T-helper 2 cell treated with Interferon-gamma antibody and Interleukin-4, amounts not matched to agents 100 ng/mL and 5 ng/mL, for 36 hours (primary cell): Measurements from ENCODE around the gene NCK2. TPM values are rescaled to one million over a fixed set of nuclear protein-coding genes. Genes with fewer than 3 reads are reported as not detected.

Experiments
- intact Hi-C: fragments of 100-400 bp; cut with micrococcal nuclease; formaldehyde crosslinking; loops from one replicate; pipeline ENCODE4 v1.15.1; 2023
- total RNA-seq: library from RNA; stranded (reverse); gene quantifications from 2 replicates; pipeline ENCODE4 v1.2.3, GENCODE V29; 2022

The NCK2 gene
- total RNA-seq, 1 donor from 2014 or later: 64.9 TPM

GRCh38 chr2:105839793-105840192, 95.1 kb downstream of the NCK2 start:
- intact Hi-C loops: loop anchor here (2.0 kb wide), 1 partner anchor 17 kb away; no protein-coding TSS in a partner anchor

- intact Hi-C loops: no loop called here
Observed at GRCh38 chr2:105840933-105841332, 96.2 kb downstream of the NCK2 start.

DNA sequence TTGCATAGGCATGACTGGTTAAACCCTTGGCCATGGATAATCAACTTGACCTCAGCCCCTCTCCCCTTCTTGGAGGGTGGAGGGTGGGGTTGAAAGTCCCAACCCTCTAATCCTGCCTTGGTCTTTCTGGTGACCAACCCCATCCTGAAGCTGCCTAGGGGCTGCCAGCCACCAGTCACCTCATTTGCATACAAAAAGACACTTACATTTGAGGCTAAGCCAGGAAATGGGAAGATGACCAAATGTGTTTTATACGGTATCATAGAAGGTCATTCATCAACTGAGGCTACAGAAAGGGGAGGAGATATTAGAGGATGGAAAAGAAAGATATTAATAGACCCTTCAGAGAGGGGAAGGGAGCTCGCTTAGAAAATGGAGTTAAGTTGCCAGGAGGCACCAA, 96.8 kb downstream of the NCK2 start:
- intact Hi-C loops: no loop called here

- intact Hi-C loops: no loop called here
Observed at GRCh38 chr2:105842555-105842954, 97.8 kb downstream of the NCK2 start.

GRCh38 chr2:105843476-105844374, 99.0 kb downstream of the NCK2 start:
- intact Hi-C loops: no loop called here

GRCh38 chr2:105845976-105846375, 101.3 kb downstream of the NCK2 start:
- intact Hi-C loops: no loop called here

DNA sequence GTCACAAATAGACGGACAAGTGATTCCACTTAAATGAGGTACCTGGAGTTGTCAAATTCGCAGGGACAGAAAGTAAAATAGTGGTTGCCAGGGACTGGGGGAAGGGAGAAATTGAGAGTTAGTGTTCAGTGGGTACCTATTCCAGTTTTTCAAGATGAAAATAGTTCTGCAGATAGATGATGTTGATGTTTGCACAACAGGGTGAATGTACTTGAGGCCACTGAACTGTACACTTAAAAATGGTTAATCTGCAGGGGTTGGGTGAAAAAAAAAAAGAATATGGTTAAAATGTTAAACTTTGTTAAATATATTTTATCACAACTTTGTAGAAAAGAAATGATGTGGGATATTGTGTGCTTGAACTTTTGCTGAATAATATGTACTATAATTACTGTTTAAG, 102.3 kb downstream of the NCK2 start:
- intact Hi-C loops: no loop called here

DNA sequence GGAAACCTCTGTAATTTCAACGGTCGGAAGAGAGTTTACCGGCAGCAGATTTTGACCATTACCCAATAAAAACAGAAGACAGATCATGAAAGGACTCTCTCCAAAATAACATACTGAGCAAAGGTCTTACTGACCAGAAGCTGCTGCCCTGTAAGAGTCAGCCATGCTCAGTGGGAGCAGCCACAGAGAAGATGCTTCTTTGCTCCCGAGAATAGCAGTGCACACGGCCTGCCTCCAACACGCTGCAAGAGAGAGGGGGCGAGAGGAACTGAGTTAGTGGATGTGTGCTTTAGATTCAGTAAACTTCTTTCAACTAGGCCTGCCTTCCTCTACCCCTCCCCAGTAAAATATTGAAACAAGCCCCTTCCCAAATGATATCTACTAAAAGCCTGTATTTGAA, 103.7 kb downstream of the NCK2 start:
- intact Hi-C loops: no loop called here

DNA sequence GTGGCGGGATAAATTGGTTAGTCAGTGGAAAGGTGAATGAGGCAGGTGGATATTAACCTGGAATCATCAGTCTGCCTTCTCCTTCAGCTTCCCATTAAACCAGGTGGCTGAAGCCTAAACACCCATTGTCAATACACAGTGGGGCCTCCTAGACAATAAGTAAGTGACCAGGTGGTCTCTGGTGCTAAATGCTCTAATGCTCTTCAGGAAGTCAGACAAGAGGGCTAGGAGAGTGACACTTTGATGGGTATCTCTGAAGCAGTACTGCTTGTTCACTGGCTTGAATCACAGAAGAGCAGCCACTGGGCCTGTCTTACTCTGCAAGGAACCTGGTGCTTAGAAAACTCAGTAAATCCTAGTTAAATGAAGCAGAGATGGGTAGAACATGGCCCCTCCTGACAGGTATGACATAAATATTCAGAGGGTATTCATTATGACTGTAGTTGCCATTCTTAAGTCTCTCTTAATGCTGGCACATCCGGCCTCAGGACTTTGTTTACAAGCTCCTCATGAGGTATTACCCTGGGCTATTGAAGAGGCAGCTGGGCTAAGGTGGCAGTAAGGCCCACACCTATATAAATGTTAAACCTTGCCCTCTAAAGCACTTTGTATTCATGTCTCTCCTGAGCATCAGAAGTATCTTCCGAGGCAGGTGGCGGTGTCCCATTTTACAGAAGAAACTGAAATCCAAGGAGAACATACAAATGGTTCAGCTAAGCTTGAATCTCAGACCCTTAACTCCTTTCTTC, 104.9 kb downstream of the NCK2 start:
- intact Hi-C loops: loop anchor here (5.0 kb wide), 1 partner anchor 38 kb away; no protein-coding TSS in a partner anchor

DNA sequence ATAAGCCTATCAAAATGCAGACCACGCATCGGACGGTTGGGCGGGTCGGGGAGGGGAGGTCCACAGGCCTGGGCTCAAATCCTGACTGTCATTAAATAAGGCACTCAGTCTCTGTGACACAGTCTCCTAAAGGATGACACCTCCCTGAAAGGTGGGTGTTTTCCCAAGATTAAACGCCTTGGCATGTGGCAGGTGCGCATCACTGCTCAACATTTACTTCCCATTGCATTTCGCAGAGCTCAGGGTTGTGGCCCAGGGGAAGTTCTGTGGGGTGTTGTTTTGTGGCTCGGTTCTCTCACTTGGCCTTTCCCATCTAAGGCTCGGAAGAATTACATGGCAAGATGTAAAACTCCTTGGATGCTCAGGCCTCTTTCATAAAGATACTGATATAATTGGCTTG, 107.4 kb downstream of the NCK2 start:
- intact Hi-C loops: loop anchor here (5.0 kb wide), 1 partner anchor 35 kb away; no protein-coding TSS in a partner anchor

- intact Hi-C loops: loop anchor here (5.0 kb wide), 1 partner anchor 34 kb away; no protein-coding TSS in a partner anchor
Observed at GRCh38 chr2:105853354-105854088, 108.8 kb downstream of the NCK2 start.

GRCh38 chr2:105854972-105855371, 110.3 kb downstream of the NCK2 start:
- intact Hi-C loops: loop anchor here (5.0 kb wide), 2 partner anchors 32 to 108 kb away; no protein-coding TSS in a partner anchor

DNA sequence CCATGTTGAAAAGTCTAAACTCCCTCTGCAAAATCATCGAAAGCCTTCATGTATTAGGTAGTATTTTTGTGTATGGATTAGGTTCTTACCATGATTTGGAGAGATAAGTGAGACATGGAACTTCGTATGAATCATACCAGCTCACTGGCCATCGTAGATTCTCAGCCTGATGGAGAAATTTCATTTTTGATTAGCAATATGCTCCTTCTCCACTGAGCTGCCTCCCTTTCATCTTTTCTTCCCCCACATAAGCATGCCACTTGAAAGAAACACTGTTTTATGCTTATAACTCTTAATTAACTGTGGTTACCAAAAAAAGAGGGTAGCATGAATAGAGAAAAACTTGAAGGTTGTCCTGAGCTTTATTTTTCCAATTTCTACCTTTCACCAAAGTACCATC, 111.9 kb downstream of the NCK2 start:
- intact Hi-C loops: loop anchor here (2.0 to 5.0 kb wide), 3 partner anchors 18 to 109 kb away; no protein-coding TSS in a partner anchor

DNA sequence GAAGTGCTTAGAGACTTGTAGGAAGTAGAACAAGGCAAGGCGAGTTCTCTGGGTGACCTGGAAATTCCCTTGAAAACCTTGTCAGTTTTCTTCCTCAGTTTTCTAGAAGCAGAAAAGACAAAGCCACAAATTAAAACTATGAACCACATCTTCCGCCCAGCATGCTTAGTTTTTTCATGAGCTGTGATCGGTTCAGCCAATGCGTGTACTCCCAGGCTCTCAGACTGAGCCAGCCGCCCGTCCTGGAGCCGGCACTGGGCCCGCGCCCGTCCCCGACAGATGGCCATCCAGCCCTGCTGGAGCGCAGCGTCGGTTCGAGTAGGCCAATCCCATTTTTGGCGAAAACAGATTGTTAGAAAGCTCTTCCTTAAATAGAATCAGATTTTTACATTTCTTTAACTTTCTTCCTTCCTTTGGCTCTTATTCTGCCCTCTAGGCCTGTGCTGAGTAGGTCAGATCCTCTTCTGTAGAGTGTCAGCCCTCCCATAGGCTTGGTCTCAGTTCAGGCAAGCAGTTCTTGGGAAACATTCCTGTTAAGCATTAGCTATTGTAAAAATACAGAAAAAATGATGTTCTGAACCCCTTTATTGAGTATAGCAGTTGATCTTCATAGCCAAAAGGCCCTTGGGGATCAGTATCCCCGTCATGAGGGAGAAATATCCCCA, 112.5 kb downstream of the NCK2 start:
- intact Hi-C loops: loop anchor here (2.0 to 5.0 kb wide), 3 partner anchors 18 to 110 kb away; no protein-coding TSS in a partner anchor

DNA sequence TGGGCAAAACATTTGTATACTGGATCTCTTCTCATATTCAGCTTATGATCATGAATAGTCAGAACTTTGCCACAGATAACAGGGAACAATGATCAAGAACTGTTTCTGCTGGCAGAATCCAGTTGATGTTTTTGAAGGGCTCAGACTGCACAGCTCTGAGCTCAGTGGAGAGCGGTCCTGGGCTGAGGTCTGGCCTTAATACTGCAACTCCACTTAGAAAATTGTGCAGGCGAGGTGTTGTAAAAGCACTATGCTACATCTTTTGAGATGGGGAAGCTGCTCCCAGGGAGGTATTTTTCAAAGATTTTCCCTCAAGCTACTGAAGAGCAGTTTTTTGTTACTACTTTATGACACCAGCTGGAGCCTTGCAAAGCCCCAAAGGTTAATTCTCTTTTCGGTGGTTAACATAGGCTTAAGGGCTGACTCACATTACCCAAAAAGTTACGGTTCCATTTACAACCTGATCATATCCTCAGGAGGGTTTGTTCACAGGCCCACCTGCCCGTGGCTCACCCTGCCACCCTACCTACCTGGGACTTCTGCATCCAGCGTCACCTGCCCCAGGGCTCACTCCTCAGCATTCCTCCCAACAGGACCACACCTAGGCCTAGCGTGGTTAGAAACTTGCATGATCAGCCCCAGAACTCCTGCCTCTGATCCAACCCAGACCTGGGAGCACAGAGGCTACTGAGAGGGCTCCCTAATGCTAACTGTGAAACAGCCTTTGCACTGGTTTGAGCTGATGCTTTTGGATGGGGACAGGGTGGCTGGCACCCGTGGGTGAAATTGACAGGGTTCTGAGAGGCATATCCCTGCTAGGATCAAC, 114.4 kb downstream of the NCK2 start:
- intact Hi-C loops: loop anchor here (5.0 kb wide), 1 partner anchor 112 kb away; no protein-coding TSS in a partner anchor

GRCh38 chr2:105859694-105859951, 114.9 kb downstream of the NCK2 start:
- intact Hi-C loops: loop anchor here (5.0 kb wide), 1 partner anchor 112 kb away; no protein-coding TSS in a partner anchor

DNA sequence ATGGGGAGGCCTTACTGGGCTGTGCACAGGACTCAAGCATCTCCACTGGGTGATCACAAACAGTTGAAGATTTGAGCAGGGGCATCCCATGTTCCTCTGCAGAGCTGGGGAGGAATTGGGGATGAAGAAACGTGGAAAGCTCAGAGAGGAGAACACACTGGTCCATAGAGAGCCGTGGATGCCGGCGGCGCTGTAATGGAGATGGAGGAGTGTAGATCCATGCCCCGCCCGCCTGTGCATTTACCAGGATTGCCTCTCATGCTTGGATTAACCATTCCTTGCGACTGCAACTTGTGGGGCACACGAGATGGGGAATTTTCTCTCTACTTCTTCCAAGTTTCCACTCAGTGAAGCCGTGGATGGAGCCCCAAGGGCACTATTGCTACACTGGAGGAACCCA, 115.9 kb downstream of the NCK2 start:
- intact Hi-C loops: no loop called here

GRCh38 chr2:105861200-105861599, 116.5 kb downstream of the NCK2 start:
- intact Hi-C loops: no loop called here

GRCh38 chr2:105862843-105863242, 118.1 kb downstream of the NCK2 start:
- intact Hi-C loops: no loop called here

DNA sequence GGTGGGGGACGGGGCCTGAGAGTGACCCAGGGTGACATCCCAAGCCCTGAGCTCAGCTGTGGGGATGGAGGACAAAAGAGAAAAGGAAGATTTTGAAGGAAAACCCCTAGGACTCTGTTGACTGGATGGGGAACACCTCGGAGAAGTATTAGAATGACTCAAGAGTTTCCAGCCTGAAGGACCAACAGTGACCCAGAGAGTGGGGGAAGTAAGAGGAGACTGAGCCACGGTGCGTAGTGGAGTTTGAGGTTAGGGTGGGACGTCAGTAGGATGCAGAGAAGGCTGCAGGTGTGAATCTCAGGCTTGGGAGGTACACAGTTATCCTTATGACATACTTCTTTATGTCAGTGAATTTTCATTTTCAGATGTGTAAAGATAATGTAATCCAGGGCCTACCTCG, 119.5 kb downstream of the NCK2 start:
- intact Hi-C loops: no loop called here
